ENCODE results near the gene TENT4A. TPM values are rescaled to one million over a fixed set of nuclear protein-coding genes. Genes with fewer than 3 reads are reported as not detected.

The TENT4A gene
- total RNA-seq, 1 donor from 2014 or later: 7.8 TPM

GRCh38 chr5:6733411-6734242 is 20.4 kb downstream of the TENT4A start:
- no peak for DNase-seq

GRCh38 chr5:6734243-6734700 is 21.0 kb downstream of the TENT4A start:
- no peak for DNase-seq

DNA sequence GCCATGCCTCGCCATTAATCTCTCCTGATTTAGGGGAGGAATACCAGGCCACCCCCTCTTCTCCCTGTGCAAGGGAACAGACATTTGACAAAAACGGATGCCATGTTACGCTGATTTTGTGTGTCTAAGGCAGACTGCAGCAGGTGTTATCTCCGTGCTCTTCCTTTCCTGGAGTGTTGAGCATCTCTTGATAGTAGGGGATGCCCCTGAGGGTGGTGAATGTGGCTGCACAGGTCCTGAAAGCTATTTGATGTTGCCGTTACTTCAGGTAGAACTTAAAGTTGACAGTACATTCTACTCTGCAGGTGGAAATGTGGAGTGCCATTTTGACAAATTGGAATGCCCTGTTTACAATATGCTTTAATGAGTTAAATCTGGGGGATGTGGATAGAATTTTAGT is 21.5 kb downstream of the TENT4A start:
- no peak for DNase-seq

GRCh38 chr5:6736106-6736505 is 22.9 kb downstream of the TENT4A start:
- no peak for DNase-seq

DNA sequence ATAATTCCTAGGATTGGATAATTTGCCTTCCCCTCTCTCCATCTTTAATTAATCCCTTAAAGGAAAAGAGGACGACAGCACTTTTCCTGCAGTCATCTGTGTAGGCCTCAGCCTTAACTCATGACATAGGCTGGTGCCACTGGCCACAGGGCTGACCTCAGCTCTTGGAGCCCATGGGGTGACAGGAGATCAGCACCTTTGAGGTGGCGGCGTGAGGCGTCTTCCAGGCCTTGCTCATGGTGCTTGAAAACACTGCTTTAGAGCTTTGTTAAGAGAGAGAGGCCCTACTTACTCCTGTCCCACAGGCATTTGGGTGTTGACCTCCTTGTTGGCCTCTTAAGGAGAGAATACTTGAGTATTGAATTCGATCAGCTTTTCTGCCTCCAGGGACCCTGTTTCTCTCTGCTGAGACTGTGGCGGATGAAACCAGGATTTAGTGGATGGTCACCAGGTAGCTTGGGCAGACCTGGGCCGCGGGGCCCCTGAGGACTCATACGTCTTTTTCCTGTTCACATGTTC is 23.4 kb downstream of the TENT4A start:
- DNase-seq: no peak

GRCh38 chr5:6737043-6737941 is 24.1 kb downstream of the TENT4A start:
- no peak for DNase-seq

GRCh38 chr5:6739603-6740002 is 26.4 kb downstream of the TENT4A start:
- no peak for DNase-seq

DNA sequence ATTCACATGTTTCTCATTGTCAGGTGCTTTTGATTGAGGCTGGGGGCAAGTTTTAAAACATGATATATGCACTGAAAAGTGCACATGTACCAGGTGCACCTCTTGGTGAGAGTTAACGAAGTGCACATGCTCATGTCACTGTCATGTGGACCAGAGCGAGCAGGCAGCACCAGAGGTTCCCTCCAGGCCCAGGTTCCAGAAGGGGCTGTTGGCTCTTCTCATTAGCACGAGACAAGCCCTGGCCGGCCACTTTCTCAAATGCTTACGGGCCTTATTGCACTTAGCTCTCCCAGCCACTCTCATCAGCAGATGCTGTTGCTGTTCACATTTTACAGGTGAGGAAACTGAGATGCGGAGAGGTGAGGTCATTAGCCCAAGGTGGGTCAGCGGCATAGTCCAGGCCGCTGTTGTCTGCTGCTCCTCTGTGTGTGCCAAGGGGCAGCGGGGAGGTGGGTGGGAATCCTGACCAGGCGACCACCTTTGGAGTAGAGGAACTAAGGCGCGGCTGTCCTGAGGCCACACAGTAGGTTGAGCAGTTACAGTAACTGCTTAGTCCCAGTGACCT is 27.4 kb downstream of the TENT4A start:
- no peak for DNase-seq

DNA sequence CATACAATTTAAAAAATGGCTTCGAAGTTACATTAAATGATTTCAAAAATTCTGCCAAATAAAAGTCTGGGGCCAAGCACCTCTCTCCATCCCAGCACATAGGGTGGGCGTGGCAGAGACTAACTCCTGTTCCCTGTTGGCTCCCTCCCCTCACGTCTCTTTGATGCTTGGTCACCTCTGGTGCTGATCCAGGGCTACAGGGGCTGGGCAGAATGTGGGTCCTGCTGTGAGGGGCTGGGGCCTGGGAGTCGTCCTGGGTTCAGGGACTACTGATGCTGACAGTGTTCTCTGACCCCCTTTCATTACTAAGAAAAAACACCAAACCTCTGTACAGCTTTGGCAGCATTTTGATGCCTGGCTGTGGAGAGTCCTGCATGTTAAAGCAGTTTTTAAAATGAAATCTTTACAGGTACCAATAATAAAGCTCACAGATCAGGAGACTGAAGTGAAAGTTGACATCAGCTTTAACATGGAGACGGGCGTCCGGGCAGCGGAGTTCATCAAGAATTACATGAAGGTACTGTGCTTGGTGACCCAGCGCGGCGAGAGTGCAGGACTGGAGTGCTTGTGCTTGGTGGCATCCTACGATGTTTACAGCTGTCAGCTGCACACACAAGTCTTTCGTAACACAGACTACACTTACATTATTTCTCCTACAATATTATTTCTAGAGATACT is 29.0 kb downstream of the TENT4A start:
- DNase-seq: no peak

DNA sequence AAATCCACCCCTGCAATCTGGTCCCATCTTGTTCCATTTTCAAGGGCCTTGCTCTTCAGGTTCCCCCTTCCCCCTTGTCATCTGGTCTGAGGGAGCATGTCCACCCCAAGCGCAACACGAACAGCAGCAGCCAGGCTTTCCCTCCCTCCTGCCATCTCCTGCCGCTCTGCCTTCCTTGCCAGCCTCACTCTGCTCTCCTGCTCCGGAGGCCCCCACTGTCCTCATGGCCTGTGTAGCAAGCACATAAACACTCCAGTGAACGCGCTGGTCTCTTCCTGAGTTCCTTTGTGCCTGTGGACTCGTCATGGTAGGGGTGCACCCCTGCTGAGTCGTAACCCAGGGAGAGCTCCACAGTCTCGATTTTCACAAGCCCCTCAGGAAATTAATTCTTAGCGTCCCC is 29.9 kb downstream of the TENT4A start:
- DNase-seq: no peak

DNA sequence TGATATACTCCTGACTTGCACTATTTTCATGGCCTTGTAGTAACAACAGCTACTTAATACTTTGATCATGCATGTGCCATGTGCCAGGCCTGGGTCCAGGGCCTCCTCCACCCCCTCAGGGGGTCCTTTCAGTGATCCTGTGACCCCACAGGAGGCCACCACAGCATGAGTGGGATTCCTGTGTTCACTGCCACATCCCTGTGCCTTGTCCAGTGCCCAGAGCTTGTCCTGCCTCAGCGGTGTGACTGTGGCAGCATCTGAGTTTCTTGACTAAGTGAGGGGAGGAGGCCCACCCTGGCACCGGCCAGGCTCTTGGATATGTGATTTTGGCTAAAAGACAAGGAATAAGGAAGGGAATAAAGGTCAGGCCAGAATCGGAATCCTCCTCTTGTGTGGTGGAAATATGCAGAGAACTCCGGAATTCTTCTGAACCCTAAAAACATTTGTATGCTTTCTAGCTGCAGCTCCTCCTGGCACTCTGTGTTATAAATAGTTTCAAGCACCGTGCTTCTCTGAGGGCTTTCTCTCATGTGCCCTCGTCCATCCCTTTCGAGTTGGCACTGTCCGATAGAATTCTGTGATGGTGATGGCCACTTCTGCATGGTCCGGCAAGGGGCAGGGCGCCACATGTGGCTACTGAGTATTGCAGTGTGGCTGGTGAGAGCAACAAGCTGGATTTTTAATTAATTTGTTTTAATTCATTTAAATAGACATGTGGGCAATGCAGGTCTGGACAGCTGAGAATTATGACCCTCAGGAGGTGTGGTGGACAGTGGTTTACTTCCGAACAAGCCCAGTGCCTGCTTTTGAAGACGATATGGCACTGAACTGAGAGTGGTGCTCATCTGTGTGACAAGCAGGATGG is 31.8 kb downstream of the TENT4A start:
- no peak for DNase-seq

- DNase-seq: peak; percentile 87
Observed at GRCh38 chr5:6745706-6746222, 32.5 kb downstream of the TENT4A start.

GRCh38 chr5:6746244-6746643 is 33.0 kb downstream of the TENT4A start:
- DNase-seq: no peak

DNA sequence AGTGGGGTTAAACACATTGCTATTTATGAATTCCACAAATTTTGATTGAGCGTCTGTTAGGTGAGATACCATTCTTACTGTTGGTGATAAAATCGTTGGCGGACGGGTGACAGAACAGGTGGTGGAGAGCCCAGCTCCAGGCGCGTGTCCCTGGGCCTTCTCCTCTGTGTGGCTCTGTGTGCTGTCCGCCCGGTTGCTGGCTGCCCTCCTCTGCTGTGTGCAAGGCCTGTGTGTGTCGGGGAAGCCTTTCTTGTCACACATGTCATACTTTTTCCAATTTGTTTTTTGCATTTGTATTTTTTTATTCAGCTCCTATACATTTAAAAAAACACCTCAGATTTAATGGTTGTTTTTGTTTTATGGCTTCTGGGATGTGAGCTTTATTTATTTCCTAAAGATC is 33.9 kb downstream of the TENT4A start:
- DNase-seq: no peak

GRCh38 chr5:6748142-6748541 is 34.9 kb downstream of the TENT4A start:
- no peak for DNase-seq

GRCh38 chr5:6749026-6749716 is 35.9 kb downstream of the TENT4A start:
- DNase-seq: no peak

GRCh38 chr5:6750142-6750840 is 37.1 kb downstream of the TENT4A start:
- no peak for DNase-seq

- DNase-seq: no peak
Observed at GRCh38 chr5:6750951-6751685, 37.9 kb downstream of the TENT4A start.

- DNase-seq: no peak
Observed at GRCh38 chr5:6752236-6752635, 39.0 kb downstream of the TENT4A start.
